Naive thymus-derived CD4-positive, alpha-beta T cell (primary cell): ENCODE measurements around the gene FRMPD2. TPM values are rescaled to one million over a fixed set of nuclear protein-coding genes. Genes with fewer than 3 reads are reported as not detected.
"Not testable (repeated sequence)": the region's sequence is repeated elsewhere in the genome, so short reads cannot be mapped to it uniquely, and the experiment has no call there.

Experiments
- ATAC-seq: fragments of 150-1000 bp; cut with Tn5 transposase; 2 replicates; pipeline ENCODE4 v1.10.0; 2021; ENCODE audit warnings: mild to moderate bottlenecking, moderate library complexity
- CTCF ChIA-PET: fragments of 350-600 bp; sonication (Branson Sonifier 250); formaldehyde crosslinking; loops from one replicate; lab custom pipeline; 2021; ENCODE audit warnings: antibody characterized with exemption; lab: Charles Lee
- POLR2A ChIA-PET: fragments of 350-600 bp; sonication (Branson Sonifier 250); formaldehyde crosslinking; loops from one replicate; lab custom pipeline; 2021; ENCODE audit warnings: antibody characterized with exemption, inconsistent platforms; lab: Charles Lee
- DNase-seq, 9 donors: peaks; one replicate each; pipeline versions ENCODE4 v3.0.0 to v3.0.0-alpha.2; 2020 to 2022; ENCODE audit warnings: mixed read lengths in 1 of 9
- H3K27ac ChIP-seq: one replicate; pipeline ENCODE4 v1.7.0; 2013; ENCODE audit warnings: mild to moderate bottlenecking, low read depth, low read length, moderate library complexity
- H3K27me3 ChIP-seq, 2 donors: one replicate each; pipeline ENCODE4 v1.7.0; 2013; ENCODE audit warnings: low read length in 2 of 2, mild to moderate bottlenecking in 2 of 2, moderate library complexity in 2 of 2; ENCODE audit not compliant: control insufficient read depth in 2 of 2, insufficient read depth in 2 of 2
- H3K36me3 ChIP-seq, 3 experiments: 1 replicate in 2 of 3; 2 replicates in 1 of 3; pipeline ENCODE4 v1.7.0; 2013; ENCODE audit warnings: low read length in 3 of 3, mild to moderate bottlenecking in 3 of 3, moderate library complexity in 1 of 3; ENCODE audit not compliant: insufficient read depth in 3 of 3, control insufficient read depth in 2 of 3
- H3K4me1 ChIP-seq, 2 donors: one replicate each; pipeline ENCODE4 v1.7.0; 2013; ENCODE audit warnings: low read length in 2 of 2, mild to moderate bottlenecking in 2 of 2, moderate library complexity in 1 of 2; ENCODE audit not compliant: control insufficient read depth in 2 of 2, insufficient read depth in 2 of 2
- H3K4me3 ChIP-seq: 2 replicates; pipeline ENCODE4 v1.7.0; 2013; ENCODE audit warnings: mild to moderate bottlenecking, low read length
- H3K9me3 ChIP-seq, 3 experiments: 1 replicate in 2 of 3; 2 replicates in 1 of 3; pipeline ENCODE4 v1.7.0; 2013; ENCODE audit warnings: low read length in 3 of 3; ENCODE audit not compliant: control insufficient read depth in 2 of 3
- H3K27ac Mint-ChIP-seq, 9 donors: one replicate each; pipeline ENCODE4 v1.8.0; 2020 to 2022; ENCODE audit warnings: mixed read lengths in 9 of 9, mild to moderate bottlenecking in 8 of 9, moderate library complexity in 5 of 9, inconsistent platforms in 2 of 9
- H3K27me3 Mint-ChIP-seq, 5 donors: one replicate each; pipeline ENCODE4 v1.8.0; 2021 to 2022; ENCODE audit warnings: mixed read lengths in 5 of 5, mild to moderate bottlenecking in 1 of 5
- H3K36me3 Mint-ChIP-seq, 5 donors: one replicate each; pipeline ENCODE4 v1.8.0; 2020 to 2022; ENCODE audit warnings: mixed read lengths in 5 of 5, mild to moderate bottlenecking in 3 of 5, inconsistent platforms in 1 of 5
- H3K4me1 Mint-ChIP-seq, 7 donors: one replicate each; pipeline ENCODE4 v1.8.0; 2020 to 2022; ENCODE audit warnings: mixed read lengths in 7 of 7, mild to moderate bottlenecking in 3 of 7, inconsistent platforms in 1 of 7
- H3K4me3 Mint-ChIP-seq, 10 donors: one replicate each; pipeline ENCODE4 v1.8.0; 2020 to 2022; ENCODE audit warnings: mild to moderate bottlenecking in 10 of 10, mixed read lengths in 10 of 10, moderate library complexity in 6 of 10, inconsistent platforms in 2 of 10
- H3K9me3 Mint-ChIP-seq, 11 donors: one replicate each; pipeline ENCODE4 v1.8.0; 2020 to 2022; ENCODE audit warnings: mixed read lengths in 11 of 11, mild to moderate bottlenecking in 4 of 11, inconsistent platforms in 1 of 11, moderate library complexity in 1 of 11
- intact Hi-C, 2 donors: fragments of 100-400 bp; cut with micrococcal nuclease; formaldehyde crosslinking; loops; one replicate each; pipeline ENCODE4 v1.15.1; 2023
- polyA plus RNA-seq, 2 donors: library from polyadenylated mRNA; unstranded; fragments of 300-500 nt; fragmentation: Illumina TruSeq; gene quantifications; one replicate each; pipeline ENCODE4 v1.2.3, GENCODE V29; 2021
- total RNA-seq, 6 experiments: library from RNA in 5 of 6; stranded (reverse) in 5 of 6; gene quantifications; 1 replicate in 5 of 6; 2 replicates in 1 of 6; pipeline ENCODE4 v1.2.3 and lab custom pipeline; 2021 to 2026

The FRMPD2 gene
- total and polyA plus RNA-seq, 7 experiments from 2014 or later: 0.24 TPM; not detected in 6

DNA sequence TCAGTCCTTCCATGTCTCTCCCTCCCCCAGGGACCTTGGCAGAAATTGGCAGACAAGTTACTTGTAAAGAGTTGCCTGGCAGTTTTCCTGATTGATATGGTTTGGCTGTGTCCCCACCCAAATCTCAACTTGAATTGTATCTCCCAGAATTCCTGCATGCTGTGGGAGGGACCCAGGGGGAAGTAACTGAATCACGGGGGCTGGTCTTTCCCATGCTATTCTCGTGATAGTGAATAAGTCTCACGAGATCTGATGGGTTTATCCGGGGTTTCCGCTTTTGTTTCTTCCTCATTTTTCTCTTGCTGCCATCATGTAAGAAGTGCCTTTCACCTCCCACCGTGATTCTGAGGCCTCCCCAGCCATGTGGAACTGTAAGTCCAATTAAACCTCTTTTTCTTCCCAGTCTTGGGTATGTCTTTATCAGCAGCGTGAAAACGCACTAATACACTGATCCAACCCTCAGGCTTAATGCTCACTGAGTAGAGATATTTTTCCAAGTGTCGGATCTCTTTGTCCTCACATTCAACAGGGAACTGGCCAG, 88.2 kb downstream of the FRMPD2 start:
- H3K36me3 Mint-ChIP-seq, H3K36me3 ChIP-seq, H3K4me1 Mint-ChIP-seq, H3K9me3 Mint-ChIP-seq, POLR2A ChIA-PET, H3K9me3 ChIP-seq, CTCF ChIA-PET, H3K27ac ChIP-seq, H3K4me3 ChIP-seq, DNase-seq, H3K27ac Mint-ChIP-seq, ATAC-seq, H3K27me3 ChIP-seq, intact Hi-C loops, H3K27me3 Mint-ChIP-seq, H3K4me3 Mint-ChIP-seq, H3K4me1 ChIP-seq: not testable (repeated sequence)

- CTCF ChIA-PET: no interaction called here
- H3K27ac ChIP-seq: no peak overlapping the region
Observed at GRCh38 chr10:48184224-48184623, 90.3 kb downstream of the FRMPD2 start.

DNA sequence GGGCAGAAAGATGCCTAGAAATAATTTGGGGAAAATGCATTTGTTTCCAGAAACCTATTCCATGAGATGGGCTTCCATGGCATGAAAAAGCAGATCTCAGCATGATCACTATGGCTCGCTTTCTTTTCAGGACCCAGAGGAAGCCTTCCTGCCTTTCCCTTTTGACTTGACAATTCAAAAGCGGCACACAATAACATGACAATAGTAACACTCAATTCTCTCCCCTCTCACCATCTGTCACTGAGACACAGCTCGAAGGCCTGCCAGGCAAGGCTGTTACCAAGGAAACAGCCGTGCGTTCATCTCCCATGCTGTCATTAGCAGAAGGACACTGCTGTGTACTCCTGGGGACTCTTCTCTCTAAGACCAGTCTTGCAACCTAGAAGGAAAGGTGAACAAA, 101.8 kb downstream of the FRMPD2 start:
- H3K4me1 Mint-ChIP-seq, H3K27me3 ChIP-seq, CTCF ChIA-PET, H3K4me3 ChIP-seq, H3K27me3 Mint-ChIP-seq, H3K4me3 Mint-ChIP-seq, H3K27ac ChIP-seq, H3K4me1 ChIP-seq, H3K36me3 Mint-ChIP-seq, POLR2A ChIA-PET, H3K9me3 Mint-ChIP-seq, intact Hi-C loops, ATAC-seq, H3K9me3 ChIP-seq, DNase-seq, H3K27ac Mint-ChIP-seq, H3K36me3 ChIP-seq: not testable (repeated sequence)

More at GRCh38 chr10:48184224-48184623, 90.3 kb downstream of the FRMPD2 start:
- DNase-seq: no peak
- Histone ChIP-seq H3K27me3 (no peaks in the 10 kb centered on the region), H3K36me3 (no peaks in the 10 kb centered on the region), H3K9me3 (no peaks in the 10 kb centered on the region), H3K4me1 (no peaks in the 10 kb centered on the region), H3K4me3 (no peak overlapping the region)
- POLR2A ChIA-PET: no interaction called here
- no peak for ATAC-seq
- H3K9me3 Mint-ChIP-seq: peaks cover 0 to 1% (median 0%) of the 10 kb centered on the region in 11 donors
- H3K4me3 Mint-ChIP-seq: no peak overlapping the region
- H3K27ac Mint-ChIP-seq: no peak overlapping the region
- no peaks in the 10 kb centered on the region for H3K4me1 Mint-ChIP-seq
- peaks cover 0 to 6% (median 0%) of the 10 kb centered on the region in 5 donors for H3K27me3 Mint-ChIP-seq
- no peaks in the 10 kb centered on the region for H3K36me3 Mint-ChIP-seq
- intact Hi-C loops: no loop called here

GRCh38 chr10:48160670-48161069, 113.8 kb downstream of the FRMPD2 start:
- POLR2A ChIA-PET, H3K36me3 Mint-ChIP-seq, H3K27ac Mint-ChIP-seq, H3K4me1 ChIP-seq, H3K27ac ChIP-seq, H3K27me3 ChIP-seq, H3K36me3 ChIP-seq, H3K9me3 ChIP-seq, DNase-seq, H3K4me3 ChIP-seq, H3K4me1 Mint-ChIP-seq, H3K9me3 Mint-ChIP-seq, H3K4me3 Mint-ChIP-seq, ATAC-seq, CTCF ChIA-PET, intact Hi-C loops, H3K27me3 Mint-ChIP-seq: not testable (repeated sequence)

GRCh38 chr10:48160163-48160562, 114.3 kb downstream of the FRMPD2 start:
- CTCF ChIA-PET, H3K27ac ChIP-seq, H3K4me1 ChIP-seq, H3K4me3 ChIP-seq, H3K36me3 Mint-ChIP-seq, H3K9me3 ChIP-seq, DNase-seq, intact Hi-C loops, H3K9me3 Mint-ChIP-seq, H3K36me3 ChIP-seq, POLR2A ChIA-PET, ATAC-seq, H3K27ac Mint-ChIP-seq, H3K4me3 Mint-ChIP-seq, H3K27me3 ChIP-seq, H3K27me3 Mint-ChIP-seq, H3K4me1 Mint-ChIP-seq: not testable (repeated sequence)

DNA sequence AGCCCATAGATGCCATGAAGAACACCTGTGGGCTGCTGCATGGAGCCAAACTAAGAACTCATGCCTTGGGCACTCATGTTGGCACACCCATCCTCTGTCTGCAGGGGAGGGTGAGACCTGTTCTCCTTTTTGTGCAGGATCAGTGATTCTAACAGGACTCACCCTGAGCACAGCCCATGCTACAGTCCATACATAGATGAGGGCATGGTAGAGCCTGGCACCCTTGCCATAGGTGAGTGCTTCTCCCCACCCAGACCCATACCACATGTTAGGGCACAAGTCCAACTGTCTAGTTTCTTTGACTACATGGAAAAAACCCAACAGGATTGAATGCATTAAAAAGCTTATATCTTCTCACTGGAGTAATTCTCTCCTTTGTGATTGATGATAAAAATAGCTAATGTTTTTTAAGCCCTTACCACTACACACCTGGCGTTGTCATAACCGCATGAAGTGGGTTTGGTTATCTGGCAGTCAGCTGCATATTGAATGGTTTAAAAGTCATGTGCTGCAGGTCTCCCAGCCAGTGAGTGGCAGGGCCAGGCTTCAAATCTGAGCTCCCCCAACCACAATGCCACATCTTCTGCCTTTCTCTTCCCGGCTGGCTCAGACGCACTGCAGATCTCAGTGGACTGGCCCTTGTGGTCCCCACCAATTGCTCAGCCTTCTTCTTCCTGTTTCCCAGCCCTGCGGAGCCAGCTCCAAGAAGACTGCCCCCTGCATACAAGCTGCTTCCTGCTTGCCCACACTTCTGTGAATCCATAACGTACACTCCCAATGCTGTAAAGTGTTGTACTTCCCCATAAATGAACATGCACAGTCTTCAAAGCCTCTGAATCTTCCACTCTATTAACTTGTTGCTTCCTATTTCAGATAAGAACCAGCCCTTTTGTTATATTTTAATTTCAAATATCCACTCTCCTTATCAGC, 120.0 kb downstream of the FRMPD2 start:
- H3K4me3 ChIP-seq, H3K36me3 Mint-ChIP-seq, H3K27me3 ChIP-seq, H3K9me3 ChIP-seq, CTCF ChIA-PET, H3K4me3 Mint-ChIP-seq, H3K9me3 Mint-ChIP-seq, H3K27ac ChIP-seq, H3K36me3 ChIP-seq, H3K4me1 Mint-ChIP-seq, H3K27me3 Mint-ChIP-seq, intact Hi-C loops, H3K27ac Mint-ChIP-seq, H3K4me1 ChIP-seq, DNase-seq, POLR2A ChIA-PET: not testable (repeated sequence)
- peak; percentile 54 for ATAC-seq

- H3K27me3 ChIP-seq, H3K27ac Mint-ChIP-seq, ATAC-seq, H3K36me3 Mint-ChIP-seq, H3K4me3 Mint-ChIP-seq, CTCF ChIA-PET, H3K4me1 Mint-ChIP-seq, H3K4me1 ChIP-seq, H3K36me3 ChIP-seq, H3K27ac ChIP-seq, POLR2A ChIA-PET, H3K9me3 ChIP-seq, intact Hi-C loops, DNase-seq, H3K4me3 ChIP-seq, H3K9me3 Mint-ChIP-seq, H3K27me3 Mint-ChIP-seq: not testable (repeated sequence)
Observed at GRCh38 chr10:48147643-48148042, 126.9 kb downstream of the FRMPD2 start.
